H1 (cell line): Measurements from ENCODE around the gene KIF21A.
A peak's percentile ranks its signal among the peaks of the same experiment; 100 is the strongest.

Experiments used
- EZH2 ChIP-seq: fragments of 200-600 bp; sonication (generic); IDR thresholded peaks from 2 replicates; pipeline ENCODE4 v1.7.1; 2012; ENCODE audit warnings: low read depth, mild to moderate bottlenecking, moderate library complexity, low read length, inconsistent platforms; ENCODE audit not compliant: severe bottlenecking
- KDM4A ChIP-seq: IDR thresholded peaks from one replicate; pipeline ENCODE4 v1.7.1; 2012; ENCODE audit warnings: low read depth, mild to moderate bottlenecking, moderate library complexity, low read length, inconsistent platforms; ENCODE audit not compliant: severe bottlenecking
- POLR2A ChIP-seq, 2 experiments: IDR thresholded peaks; 1 replicate in 1 of 2; 2 replicates in 1 of 2; pipeline ENCODE4 v1.6.1; 2011; ENCODE audit warnings: low read depth in 2 of 2, low read length in 2 of 2, mild to moderate bottlenecking in 2 of 2; ENCODE audit errors: control extremely low read depth in 1 of 2
- POLR2AphosphoS5 ChIP-seq: IDR thresholded peaks from 2 replicates; pipeline ENCODE4 v1.6.1; 2011; ENCODE audit warnings: low read depth, low read length
- SIN3A ChIP-seq, 2 experiments: IDR thresholded peaks in 1 of 2; conservative IDR thresholded peaks in 1 of 2; 2 replicates each; pipeline ENCODE4 v1.6.1; 2011 to 2012; ENCODE audit warnings: low read length in 2 of 2, improper control_type of control experiment in 1 of 2, low read depth in 1 of 2, mild to moderate bottlenecking in 1 of 2
- SP1 ChIP-seq: IDR thresholded peaks from 2 replicates; pipeline ENCODE4 v1.6.1; 2011; ENCODE audit warnings: low read depth, low read length
- SUZ12 ChIP-seq: fragments of 200-600 bp; sonication (generic); IDR thresholded peaks from 2 replicates; pipeline ENCODE4 v1.6.1; 2012; ENCODE audit warnings: mild to moderate bottlenecking, inconsistent platforms, low read length, moderate library complexity, mixed read lengths
- TAF1 ChIP-seq: IDR thresholded peaks from 2 replicates; pipeline ENCODE4 v1.6.1; 2011; ENCODE audit warnings: mild to moderate bottlenecking, low read depth, low read length
- TAF7 ChIP-seq: optimal IDR thresholded peaks from 2 replicates; pipeline ENCODE3; 2011; ENCODE audit warnings: low read depth, mild to moderate bottlenecking, inconsistent platforms, low read length, moderate library complexity, borderline replicate concordance
- YY1 ChIP-seq: IDR thresholded peaks from 2 replicates; pipeline ENCODE4 v1.6.1; 2011; ENCODE audit warnings: low read depth, mild to moderate bottlenecking, low read length
- ZNF274 ChIP-seq: IDR thresholded peaks from 2 replicates; pipeline ENCODE4 v1.7.0; 2012; ENCODE audit warnings: low read length, borderline replicate concordance; ENCODE audit errors: extremely low read depth
- TF ChIP-seq, protein P1 (sequence below), 3 experiments: IDR thresholded peaks; 1 replicate in 2 of 3; 2 replicates in 1 of 3; pipeline versions ENCODE4 v1.5.1 to v1.6.1; 2011; ENCODE audit warnings: low read length in 3 of 3, mild to moderate bottlenecking in 3 of 3, inconsistent platforms in 2 of 3, low read depth in 1 of 3, moderate library complexity in 1 of 3; ENCODE audit not compliant: insufficient read depth in 1 of 3; ENCODE audit errors: control extremely low read depth in 1 of 3
- TF ChIP-seq, protein P2 (sequence below): IDR thresholded peaks from 2 replicates; pipeline ENCODE4 v1.6.1; 2012; ENCODE audit warnings: inconsistent platforms
- TF ChIP-seq, protein P3 (sequence below): IDR thresholded peaks from 2 replicates; pipeline ENCODE4 v1.6.1; 2012; ENCODE audit warnings: low read length, inconsistent platforms

DNA sequence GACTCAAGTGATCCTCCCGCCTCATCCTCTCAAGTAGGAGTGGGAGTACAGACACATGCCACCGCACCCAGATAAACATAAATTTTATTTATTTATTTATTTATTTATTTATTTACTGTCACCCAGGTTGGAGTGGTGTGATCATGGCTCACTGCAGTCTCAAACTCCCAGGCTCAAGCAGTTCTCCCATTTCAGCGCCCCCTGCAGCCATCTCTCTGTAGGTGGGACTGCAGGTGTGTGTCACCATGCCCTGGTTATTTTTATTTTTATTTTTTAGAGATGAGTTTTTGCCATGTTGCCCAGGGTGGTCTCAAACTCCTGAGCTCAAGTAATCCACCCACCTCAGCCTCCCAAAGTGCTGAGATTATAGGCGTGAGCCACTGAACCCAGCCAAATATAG is 33.2 kb upstream of the KIF21A start:
- TF ChIP-seq SIN3A (conservative IDR thresholded peaks at IDR 0.05 in 1 of 2, IDR thresholded peaks at IDR 0.05 in 1 of 2; ENCODE audit: low read depth in 1 of 2, low read length in 2 of 2) (no peak), SP1 (no peak), ZNF274 (no peak), EZH2 (no peak), POLR2AphosphoS5 (no peak), TAF7 (no peak), TAF1 (no peak), KDM4A (no peak), YY1 (no peak), POLR2A (IDR thresholded peaks at IDR 0.05; ENCODE audit: control extremely low read depth in 1 of 2, low read depth in 2 of 2, low read length in 2 of 2) (no peak), SUZ12 (no peak)
- TF ChIP-seq, protein P1, sequence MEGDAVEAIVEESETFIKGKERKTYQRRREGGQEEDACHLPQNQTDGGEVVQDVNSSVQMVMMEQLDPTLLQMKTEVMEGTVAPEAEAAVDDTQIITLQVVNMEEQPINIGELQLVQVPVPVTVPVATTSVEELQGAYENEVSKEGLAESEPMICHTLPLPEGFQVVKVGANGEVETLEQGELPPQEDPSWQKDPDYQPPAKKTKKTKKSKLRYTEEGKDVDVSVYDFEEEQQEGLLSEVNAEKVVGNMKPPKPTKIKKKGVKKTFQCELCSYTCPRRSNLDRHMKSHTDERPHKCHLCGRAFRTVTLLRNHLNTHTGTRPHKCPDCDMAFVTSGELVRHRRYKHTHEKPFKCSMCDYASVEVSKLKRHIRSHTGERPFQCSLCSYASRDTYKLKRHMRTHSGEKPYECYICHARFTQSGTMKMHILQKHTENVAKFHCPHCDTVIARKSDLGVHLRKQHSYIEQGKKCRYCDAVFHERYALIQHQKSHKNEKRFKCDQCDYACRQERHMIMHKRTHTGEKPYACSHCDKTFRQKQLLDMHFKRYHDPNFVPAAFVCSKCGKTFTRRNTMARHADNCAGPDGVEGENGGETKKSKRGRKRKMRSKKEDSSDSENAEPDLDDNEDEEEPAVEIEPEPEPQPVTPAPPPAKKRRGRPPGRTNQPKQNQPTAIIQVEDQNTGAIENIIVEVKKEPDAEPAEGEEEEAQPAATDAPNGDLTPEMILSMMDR (IDR thresholded peaks at IDR 0.05; ENCODE audit: control extremely low read depth in 1 of 3, insufficient read depth in 1 of 3, low read depth in 1 of 3, low read length in 3 of 3), result peak in 1 of 3 experiments; percentile 2; a peak in 1 of 4 replicates
- TF ChIP-seq, protein P2, sequence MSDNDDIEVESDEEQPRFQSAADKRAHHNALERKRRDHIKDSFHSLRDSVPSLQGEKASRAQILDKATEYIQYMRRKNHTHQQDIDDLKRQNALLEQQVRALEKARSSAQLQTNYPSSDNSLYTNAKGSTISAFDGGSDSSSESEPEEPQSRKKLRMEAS, result no peak
- TF ChIP-seq, protein P3, sequence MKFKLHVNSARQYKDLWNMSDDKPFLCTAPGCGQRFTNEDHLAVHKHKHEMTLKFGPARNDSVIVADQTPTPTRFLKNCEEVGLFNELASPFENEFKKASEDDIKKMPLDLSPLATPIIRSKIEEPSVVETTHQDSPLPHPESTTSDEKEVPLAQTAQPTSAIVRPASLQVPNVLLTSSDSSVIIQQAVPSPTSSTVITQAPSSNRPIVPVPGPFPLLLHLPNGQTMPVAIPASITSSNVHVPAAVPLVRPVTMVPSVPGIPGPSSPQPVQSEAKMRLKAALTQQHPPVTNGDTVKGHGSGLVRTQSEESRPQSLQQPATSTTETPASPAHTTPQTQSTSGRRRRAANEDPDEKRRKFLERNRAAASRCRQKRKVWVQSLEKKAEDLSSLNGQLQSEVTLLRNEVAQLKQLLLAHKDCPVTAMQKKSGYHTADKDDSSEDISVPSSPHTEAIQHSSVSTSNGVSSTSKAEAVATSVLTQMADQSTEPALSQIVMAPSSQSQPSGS, result no peak
